Measurements from ENCODE around the gene ARPP21.

GRCh38 chr3:35737080-35737479 is 97.8 kb downstream of the ARPP21 start:
- TF ChIP-seq CTCF (optimal IDR thresholded peaks at IDR 0.05 in 1 of 3, IDR thresholded peaks at IDR 0.05 in 1 of 3, conservative IDR thresholded peaks at IDR 0.05 in 1 of 3; ENCODE audit: extremely low read depth in 1 of 3, insufficient read depth in 2 of 3, low read length in 3 of 3) (no peak), EZH2 (IDR thresholded peaks at IDR 0.05; ENCODE audit: low read length) (no peak)
